T-helper 1 cell treated with Interleukin-12 subunit alpha and Interleukin-12 subunit beta and Interleukin-4 antibody, amounts not matched to agents 30 ng/mL and 1 ng/mL, for 36 hours (primary cell): ENCODE measurements around the gene CFAP43. TPM values are rescaled to one million over a fixed set of nuclear protein-coding genes. Genes with fewer than 3 reads are reported as not detected.
"Not testable (repeated sequence)": the region's sequence is repeated elsewhere in the genome, so short reads cannot be mapped to it uniquely, and the experiment has no call there.

ENCODE experiments used
- intact Hi-C: fragments of 100-400 bp; cut with micrococcal nuclease; formaldehyde crosslinking; loops from one replicate; pipeline ENCODE4 v1.15.1; 2024
- total RNA-seq: library from RNA; stranded (reverse); gene quantifications from 2 replicates; pipeline ENCODE4 v1.2.3, GENCODE V29; 2022

Gene CFAP43
- total RNA-seq, 1 donor from 2014 or later, result not detected

- intact Hi-C loops, result no loop called here
These were observed 25.1 kb upstream of the CFAP43 start for GRCh38 chr10:104257235-104257634.

- intact Hi-C loops, result no loop called here
These were observed 24.3 kb upstream of the CFAP43 start for GRCh38 chr10:104256335-104256961.

GRCh38 chr10:104255311-104255981 is 23.3 kb upstream of the CFAP43 start:
- intact Hi-C loops, result loop anchor here (1.0 kb wide), 2 partner anchors 13 to 23 kb away; partner anchors contain the start of gene CFAP43

- intact Hi-C loops, result loop anchor here (1.0 kb wide), 2 partner anchors 14 to 22 kb away; partner anchors contain the start of gene CFAP43
These were observed 22.5 kb upstream of the CFAP43 start, which contains the start of gene GSTO1 for GRCh38 chr10:104254493-104255310. TSS of gene GSTO1 (plus strand) at chr10:104254892. CDS start at chr10:104254929, 37 bp downstream.

GRCh38 chr10:104253606-104254410 is 21.6 kb upstream of the CFAP43 start:
- intact Hi-C loops, result no loop called here

- intact Hi-C loops, result no loop called here
These were observed 20.9 kb upstream of the CFAP43 start for GRCh38 chr10:104253106-104253505.

GRCh38 chr10:104252368-104252767 is 20.2 kb upstream of the CFAP43 start:
- intact Hi-C loops, result no loop called here

GRCh38 chr10:104251443-104251842 is 19.3 kb upstream of the CFAP43 start:
- intact Hi-C loops, result no loop called here

GRCh38 chr10:104250371-104250770 is 18.2 kb upstream of the CFAP43 start:
- intact Hi-C loops, result no loop called here

GRCh38 chr10:104248931-104249330 is 16.8 kb upstream of the CFAP43 start:
- intact Hi-C loops, result not testable (repeated sequence)

GRCh38 chr10:104247513-104248146 is 15.5 kb upstream of the CFAP43 start:
- intact Hi-C loops, result no loop called here

- intact Hi-C loops, result no loop called here
These were observed 14.8 kb upstream of the CFAP43 start for GRCh38 chr10:104246976-104247375.

- intact Hi-C loops, result no loop called here
These were observed 13.0 kb upstream of the CFAP43 start for GRCh38 chr10:104245066-104245632.

GRCh38 chr10:104243512-104243911 is 11.3 kb upstream of the CFAP43 start:
- intact Hi-C loops, result no loop called here

- intact Hi-C loops, result not testable (repeated sequence)
These were observed 10.8 kb upstream of the CFAP43 start for GRCh38 chr10:104243009-104243408.

GRCh38 chr10:104242545-104242944 is 10.4 kb upstream of the CFAP43 start:
- intact Hi-C loops, result no loop called here

GRCh38 chr10:104240078-104240477 is 7.9 kb upstream of the CFAP43 start:
- intact Hi-C loops, result no loop called here

- intact Hi-C loops, result no loop called here
These were observed 3.6 kb upstream of the CFAP43 start for GRCh38 chr10:104235801-104236200.

- intact Hi-C loops, result no loop called here
These were observed 2.8 kb upstream of the CFAP43 start for GRCh38 chr10:104234934-104235333.

GRCh38 chr10:104233817-104234216 is 1.7 kb upstream of the CFAP43 start:
- intact Hi-C loops, result loop anchor here (2.0 kb wide), 3 partner anchors 265 to 475 kb away; no protein-coding TSS in a partner anchor
